SKM-1 treated with dmso at 0.1 percent for 144 hours (cell line): Measurements from ENCODE around the gene MGAT4B.

Source experiments
- DNase-seq: peaks from one replicate; lab custom pipeline; 2025; ENCODE audit not compliant: unreplicated experiment; lab: John Stamatoyannopoulos, UW

MGAT4B gene

GRCh38 chr5:179749857-179750508, 56.7 kb downstream of the MGAT4B start:
- DNase-seq, result no peak

DNA sequence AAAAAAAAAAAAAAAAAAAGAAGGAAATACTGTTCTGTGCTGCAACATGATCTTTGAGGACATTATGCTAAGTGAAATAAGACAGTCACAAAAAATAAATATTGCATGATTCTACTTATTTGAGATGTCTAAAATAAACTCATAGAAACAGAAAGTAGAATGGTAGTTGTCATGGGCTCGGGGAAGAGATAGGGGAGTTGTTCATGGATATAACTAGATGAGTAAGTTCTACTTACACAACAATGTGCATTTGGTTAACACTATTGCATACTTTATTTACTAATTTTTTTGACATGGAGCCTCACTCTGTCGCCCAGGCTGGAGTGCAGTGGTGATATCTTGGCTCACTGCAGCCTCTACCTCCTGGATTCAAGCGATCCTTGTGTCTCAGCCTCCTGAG, 58.9 kb downstream of the MGAT4B start:
- no peak for DNase-seq
